ENCODE data around the gene SEC61B. TPM values are rescaled to one million over a fixed set of nuclear protein-coding genes. Genes with fewer than 3 reads are reported as not detected.

The SEC61B gene
- total RNA-seq, 1 donor from 2014 or later = 45.5 TPM

DNA sequence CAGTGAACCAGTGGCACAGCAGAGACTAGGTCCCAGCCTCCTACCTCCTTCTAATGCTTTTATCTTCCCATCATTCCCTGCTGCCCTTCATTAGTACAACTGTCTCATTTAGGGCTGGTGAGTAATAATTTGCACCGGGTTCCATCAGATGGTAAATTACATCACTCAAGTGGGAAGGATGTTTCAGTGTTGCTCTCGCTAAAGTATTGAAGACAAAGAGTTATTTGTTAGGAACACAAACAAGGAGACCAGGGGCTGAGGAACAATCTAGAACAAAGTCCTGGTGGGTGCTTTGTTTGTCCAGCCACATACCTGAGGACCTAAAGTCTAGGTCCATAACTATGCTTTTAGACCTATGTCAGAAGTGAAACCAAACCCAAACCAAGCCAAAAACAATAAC, 52.4 kb downstream of the SEC61B start:
- no peak for DNase-seq

Small RNAs within 50 kb of the gene (small RNA-seq; reads per million reads assigned to genes)
- not detected for gene RN7SL794P (ENCODE audit: low replicate concordance)

Other genes starting within 250 kb of the SEC61B start
- 62.0 TPM for gene TGFBR1, start 117.2 kb upstream of the SEC61B start, total RNA-seq
- 22.9 TPM for gene ALG2, start 340 bp upstream of the SEC61B start, total RNA-seq

All from tongue (tissue), 3 donors.